ENCODE results near the gene LTBP1. TPM values are rescaled to one million over a fixed set of nuclear protein-coding genes. Genes with fewer than 3 reads are reported as not detected.

The LTBP1 gene
- total and polyA plus RNA-seq, 2 donors (not counting 1 experiment from before 2014, with no cell fraction given) = 0.69 TPM; not detected in 1

DNA sequence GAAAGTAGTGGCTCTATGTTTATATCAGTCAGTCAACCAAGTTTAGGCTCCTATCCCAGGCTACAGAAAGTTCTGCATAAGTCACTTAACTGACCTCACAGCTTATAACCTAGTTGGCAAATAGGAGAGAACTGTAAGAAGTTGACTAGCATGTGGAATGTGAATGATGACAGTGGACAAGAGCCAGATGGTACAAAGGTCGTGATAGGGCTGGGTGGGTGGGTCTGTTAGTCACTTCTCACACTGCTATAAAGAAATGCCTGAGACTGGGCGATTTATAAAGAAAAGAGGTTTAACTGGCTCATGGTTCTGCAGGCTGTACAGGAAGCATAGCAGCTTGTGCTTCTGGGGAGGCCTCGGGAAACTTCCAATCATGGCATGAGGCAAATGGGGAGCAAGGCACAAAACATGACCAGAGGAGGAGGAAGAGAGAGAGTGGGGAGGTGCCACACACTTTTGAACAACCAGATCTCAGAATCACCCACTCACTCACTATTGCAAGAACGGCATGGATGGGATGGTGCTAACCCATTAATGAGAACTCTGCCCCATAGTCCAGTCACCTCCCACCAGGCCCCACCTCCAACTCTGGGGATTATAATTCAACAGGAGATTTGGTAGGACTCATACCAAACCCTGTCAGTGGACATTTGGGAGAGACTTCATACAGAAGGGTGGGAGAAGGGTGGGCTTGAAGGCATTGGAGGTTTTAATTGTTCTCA is 68.8 kb downstream of the LTBP1 start:
- no peaks in the 10 kb centered on the region for H3K4me1 ChIP-seq (ENCODE audit: control insufficient read depth in 2 of 2, insufficient read depth in 2 of 2, low read length in 2 of 2)
- no peak overlapping the region for H2AFZ ChIP-seq (ENCODE audit: insufficient read depth, low read depth, low read length, poor library complexity, severe bottlenecking)
- H3K9ac ChIP-seq (ENCODE audit: low read length) = no peak overlapping the region
- WGBS (ENCODE audit: insufficient coverage) = 100% methylated on average over 2 of the region's 4 CpGs
- POLR2A ChIA-PET = no interaction called here
- H3K27ac ChIP-seq (ENCODE audit: low read length in 2 of 2) = no peak overlapping the region
- no peaks in the 10 kb centered on the region for H3K79me2 ChIP-seq (ENCODE audit: control insufficient read depth, insufficient read depth, low read length)
- Mint-ChIP-seq H3K27ac (no peak overlapping the region), H3K4me3 (no peak overlapping the region), H3K27me3 (no peaks in the 10 kb centered on the region), H3K4me1 (no peaks in the 10 kb centered on the region), H3K9me3 (ENCODE audit: insufficient read depth) (no peaks in the 10 kb centered on the region)
- no peaks in the 10 kb centered on the region for H3K36me3 ChIP-seq (replicated peaks in 1 of 2; ENCODE audit: control extremely low read depth in 1 of 2, control insufficient read depth in 1 of 2, extremely low read depth in 1 of 2, insufficient read depth in 2 of 2, low read length in 1 of 2)
- no peak overlapping the region for H3K4me3 ChIP-seq (ENCODE audit: control extremely low read depth in 1 of 5, extremely low read depth in 1 of 5, insufficient read depth in 1 of 5, low read depth in 2 of 5, low read length in 4 of 5)
- H4K20me1 ChIP-seq (ENCODE audit: control insufficient read depth, insufficient read depth, low read length, poor library complexity, severe bottlenecking) = no peaks in the 10 kb centered on the region
- no peak for TF ChIP-seq EZH2 (IDR thresholded peaks at IDR 0.05; ENCODE audit: borderline replicate concordance, insufficient read depth, low read depth, low read length, poor library complexity, severe bottlenecking)
- TF ChIP-seq, protein P1, sequence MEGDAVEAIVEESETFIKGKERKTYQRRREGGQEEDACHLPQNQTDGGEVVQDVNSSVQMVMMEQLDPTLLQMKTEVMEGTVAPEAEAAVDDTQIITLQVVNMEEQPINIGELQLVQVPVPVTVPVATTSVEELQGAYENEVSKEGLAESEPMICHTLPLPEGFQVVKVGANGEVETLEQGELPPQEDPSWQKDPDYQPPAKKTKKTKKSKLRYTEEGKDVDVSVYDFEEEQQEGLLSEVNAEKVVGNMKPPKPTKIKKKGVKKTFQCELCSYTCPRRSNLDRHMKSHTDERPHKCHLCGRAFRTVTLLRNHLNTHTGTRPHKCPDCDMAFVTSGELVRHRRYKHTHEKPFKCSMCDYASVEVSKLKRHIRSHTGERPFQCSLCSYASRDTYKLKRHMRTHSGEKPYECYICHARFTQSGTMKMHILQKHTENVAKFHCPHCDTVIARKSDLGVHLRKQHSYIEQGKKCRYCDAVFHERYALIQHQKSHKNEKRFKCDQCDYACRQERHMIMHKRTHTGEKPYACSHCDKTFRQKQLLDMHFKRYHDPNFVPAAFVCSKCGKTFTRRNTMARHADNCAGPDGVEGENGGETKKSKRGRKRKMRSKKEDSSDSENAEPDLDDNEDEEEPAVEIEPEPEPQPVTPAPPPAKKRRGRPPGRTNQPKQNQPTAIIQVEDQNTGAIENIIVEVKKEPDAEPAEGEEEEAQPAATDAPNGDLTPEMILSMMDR (IDR thresholded peaks at IDR 0.05) = no peak
- ATAC-seq (ENCODE audit: low read depth) (no peak), DNase-seq (no peak)
- H3K4me2 ChIP-seq (replicated peaks; ENCODE audit: low read depth, low read length, poor library complexity, severe bottlenecking) = no peak overlapping the region
- intact Hi-C loops (cut with micrococcal nuclease) = no loop called here
- no peaks in the 10 kb centered on the region for H3K9me3 ChIP-seq (ENCODE audit: control extremely low read depth in 1 of 3, control insufficient read depth in 2 of 3, insufficient read depth in 1 of 3, low read length in 2 of 3)
- CTCF ChIA-PET = no interaction called here
- H3K27me3 ChIP-seq (replicated peaks in 1 of 4; ENCODE audit: control extremely low read depth in 1 of 4, control insufficient read depth in 3 of 4, insufficient read depth in 4 of 4, low read length in 3 of 4) = no peaks in the 10 kb centered on the region

DNA sequence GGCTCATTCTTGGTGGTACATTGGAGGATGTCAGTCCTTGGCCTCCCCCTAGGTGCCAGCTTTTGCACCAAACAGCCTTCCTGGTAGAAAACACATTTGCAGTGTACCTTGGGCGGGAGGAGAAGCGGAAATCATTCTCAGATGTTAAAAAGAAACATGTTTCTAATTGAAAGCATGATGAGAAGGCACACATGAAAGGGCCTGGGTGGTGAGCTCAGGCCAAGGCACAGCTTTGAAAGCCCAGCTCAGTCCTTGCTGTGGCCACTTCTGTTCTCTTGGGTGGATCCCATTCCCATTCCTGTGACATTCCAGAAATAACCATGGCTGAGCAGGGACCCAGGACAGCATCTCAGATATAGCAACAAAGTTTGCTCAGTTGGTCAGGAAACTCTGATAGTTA is 71.5 kb downstream of the LTBP1 start:
- no peak overlapping the region for H2AFZ ChIP-seq (ENCODE audit: insufficient read depth, low read depth, low read length, poor library complexity, severe bottlenecking)
- ChIA-PET CTCF (no interaction called here), POLR2A (no interaction called here)
- H3K4me1 Mint-ChIP-seq = no peaks in the 10 kb centered on the region
- peaks cover 6% of the 10 kb centered on the region for H3K27me3 Mint-ChIP-seq
- no peak overlapping the region for H3K4me2 ChIP-seq (replicated peaks; ENCODE audit: low read depth, low read length, poor library complexity, severe bottlenecking)
- H3K9me3 ChIP-seq (ENCODE audit: control extremely low read depth in 1 of 3, control insufficient read depth in 2 of 3, insufficient read depth in 1 of 3, low read length in 2 of 3) = no peaks in the 10 kb centered on the region
- no peak for DNase-seq
- no peak overlapping the region for H3K4me3 ChIP-seq (ENCODE audit: control extremely low read depth in 1 of 5, extremely low read depth in 1 of 5, insufficient read depth in 1 of 5, low read depth in 2 of 5, low read length in 4 of 5)
- no peaks in the 10 kb centered on the region for H3K4me1 ChIP-seq (ENCODE audit: control insufficient read depth in 2 of 2, insufficient read depth in 2 of 2, low read length in 2 of 2)
- H3K27ac Mint-ChIP-seq = no peak overlapping the region
- H3K4me3 Mint-ChIP-seq = no peak overlapping the region
- intact Hi-C loops (cut with micrococcal nuclease) = no loop called here
- no peaks in the 10 kb centered on the region for H3K36me3 ChIP-seq (replicated peaks in 1 of 2; ENCODE audit: control extremely low read depth in 1 of 2, control insufficient read depth in 1 of 2, extremely low read depth in 1 of 2, insufficient read depth in 2 of 2, low read length in 1 of 2)
- no peaks in the 10 kb centered on the region for H4K20me1 ChIP-seq (ENCODE audit: control insufficient read depth, insufficient read depth, low read length, poor library complexity, severe bottlenecking)
- no peak overlapping the region for H3K9ac ChIP-seq (ENCODE audit: low read length)
- no peaks in the 10 kb centered on the region for H3K9me3 Mint-ChIP-seq (ENCODE audit: insufficient read depth)
- H3K27ac ChIP-seq (ENCODE audit: low read length in 2 of 2) = no peak overlapping the region
- peaks cover 0 to 19% (median 0%) of the 10 kb centered on the region in 4 experiments for H3K27me3 ChIP-seq (replicated peaks in 1 of 4; ENCODE audit: control extremely low read depth in 1 of 4, control insufficient read depth in 3 of 4, insufficient read depth in 4 of 4, low read length in 3 of 4)
- 76% methylated on average over 2 of the region's 2 CpGs for WGBS (ENCODE audit: insufficient coverage)
- TF ChIP-seq EZH2 (IDR thresholded peaks at IDR 0.05; ENCODE audit: borderline replicate concordance, insufficient read depth, low read depth, low read length, poor library complexity, severe bottlenecking) = no peak
- TF ChIP-seq, protein P1 (IDR thresholded peaks at IDR 0.05) = no peak
- no peaks in the 10 kb centered on the region for H3K79me2 ChIP-seq (ENCODE audit: control insufficient read depth, insufficient read depth, low read length)
- no peak for ATAC-seq (ENCODE audit: low read depth)
